ENCODE results near the gene ASB5. TPM values are rescaled to one million over a fixed set of nuclear protein-coding genes. Genes with fewer than 3 reads are reported as not detected.

The ASB5 gene
- polyA plus RNA-seq, 1 donor from 2014 or later = not detected

DNA sequence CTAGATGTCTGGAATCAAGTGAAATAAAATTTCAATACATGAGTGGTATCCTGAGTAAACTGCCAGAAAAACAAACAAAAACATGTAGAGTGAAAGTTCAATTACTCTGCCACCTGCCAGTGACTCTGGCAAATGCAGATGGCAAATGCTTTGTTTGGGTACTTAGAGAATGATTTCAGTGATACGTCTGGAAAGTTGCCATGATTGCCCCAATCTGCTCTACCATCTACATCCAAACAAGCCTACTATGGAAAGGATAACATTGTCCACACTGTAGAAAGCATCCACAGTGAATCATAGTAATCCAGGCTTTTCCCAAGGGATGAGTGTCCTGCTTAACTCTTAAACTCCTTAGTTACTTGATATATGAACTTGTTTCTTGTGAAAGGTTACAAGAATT, 77.0 kb downstream of the ASB5 start:
- Histone ChIP-seq H4K20me1 (ENCODE audit: insufficient read depth) (no peaks in the 10 kb centered on the region), H3K27me3 (ENCODE audit: insufficient read depth, low read depth, low read length) (no peaks in the 10 kb centered on the region), H3K9ac (ENCODE audit: low read length) (no peak overlapping the region), H3K9me3 (ENCODE audit: low read length) (no peaks in the 10 kb centered on the region), H3K4me3 (ENCODE audit: low read length) (no peak overlapping the region), H3K79me2 (replicated peaks; ENCODE audit: insufficient read depth, low read length) (no peaks in the 10 kb centered on the region), H2AFZ (ENCODE audit: low read depth, low read length) (no peak overlapping the region), H3F3A (ENCODE audit: insufficient read depth, low read length, poor library complexity, severe bottlenecking) (no peaks in the 10 kb centered on the region), H3K36me3 (ENCODE audit: insufficient read depth, low read length) (no peaks in the 10 kb centered on the region), H3K9me2 (ENCODE audit: insufficient read depth, low read length) (no peaks in the 10 kb centered on the region), H3K27ac (ENCODE audit: low read length) (no peak overlapping the region), H3K4me2 (ENCODE audit: low read length) (no peak overlapping the region)
- TF ChIP-seq POLR2AphosphoS5 (IDR thresholded peaks at IDR 0.05) (no peak), EP300 (conservative IDR thresholded peaks at IDR 0.05; ENCODE audit: poor library complexity, severe bottlenecking) (no peak), MXI1 (conservative IDR thresholded peaks at IDR 0.05; ENCODE audit: poor library complexity, severe bottlenecking) (no peak), TAF1 (IDR thresholded peaks at IDR 0.05; ENCODE audit: low read depth) (no peak), EZH2 (IDR thresholded peaks at IDR 0.05; ENCODE audit: borderline replicate concordance, insufficient read depth, low read length, poor library complexity, severe bottlenecking) (no peak), RAD21 (conservative IDR thresholded peaks at IDR 0.05) (no peak), SMC3 (conservative IDR thresholded peaks at IDR 0.05; ENCODE audit: poor library complexity) (no peak)
- TF ChIP-seq, protein P1, sequence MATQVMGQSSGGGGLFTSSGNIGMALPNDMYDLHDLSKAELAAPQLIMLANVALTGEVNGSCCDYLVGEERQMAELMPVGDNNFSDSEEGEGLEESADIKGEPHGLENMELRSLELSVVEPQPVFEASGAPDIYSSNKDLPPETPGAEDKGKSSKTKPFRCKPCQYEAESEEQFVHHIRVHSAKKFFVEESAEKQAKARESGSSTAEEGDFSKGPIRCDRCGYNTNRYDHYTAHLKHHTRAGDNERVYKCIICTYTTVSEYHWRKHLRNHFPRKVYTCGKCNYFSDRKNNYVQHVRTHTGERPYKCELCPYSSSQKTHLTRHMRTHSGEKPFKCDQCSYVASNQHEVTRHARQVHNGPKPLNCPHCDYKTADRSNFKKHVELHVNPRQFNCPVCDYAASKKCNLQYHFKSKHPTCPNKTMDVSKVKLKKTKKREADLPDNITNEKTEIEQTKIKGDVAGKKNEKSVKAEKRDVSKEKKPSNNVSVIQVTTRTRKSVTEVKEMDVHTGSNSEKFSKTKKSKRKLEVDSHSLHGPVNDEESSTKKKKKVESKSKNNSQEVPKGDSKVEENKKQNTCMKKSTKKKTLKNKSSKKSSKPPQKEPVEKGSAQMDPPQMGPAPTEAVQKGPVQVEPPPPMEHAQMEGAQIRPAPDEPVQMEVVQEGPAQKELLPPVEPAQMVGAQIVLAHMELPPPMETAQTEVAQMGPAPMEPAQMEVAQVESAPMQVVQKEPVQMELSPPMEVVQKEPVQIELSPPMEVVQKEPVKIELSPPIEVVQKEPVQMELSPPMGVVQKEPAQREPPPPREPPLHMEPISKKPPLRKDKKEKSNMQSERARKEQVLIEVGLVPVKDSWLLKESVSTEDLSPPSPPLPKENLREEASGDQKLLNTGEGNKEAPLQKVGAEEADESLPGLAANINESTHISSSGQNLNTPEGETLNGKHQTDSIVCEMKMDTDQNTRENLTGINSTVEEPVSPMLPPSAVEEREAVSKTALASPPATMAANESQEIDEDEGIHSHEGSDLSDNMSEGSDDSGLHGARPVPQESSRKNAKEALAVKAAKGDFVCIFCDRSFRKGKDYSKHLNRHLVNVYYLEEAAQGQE (IDR thresholded peaks at IDR 0.05; ENCODE audit: borderline replicate concordance) = no peak
- TF ChIP-seq, protein P2, sequence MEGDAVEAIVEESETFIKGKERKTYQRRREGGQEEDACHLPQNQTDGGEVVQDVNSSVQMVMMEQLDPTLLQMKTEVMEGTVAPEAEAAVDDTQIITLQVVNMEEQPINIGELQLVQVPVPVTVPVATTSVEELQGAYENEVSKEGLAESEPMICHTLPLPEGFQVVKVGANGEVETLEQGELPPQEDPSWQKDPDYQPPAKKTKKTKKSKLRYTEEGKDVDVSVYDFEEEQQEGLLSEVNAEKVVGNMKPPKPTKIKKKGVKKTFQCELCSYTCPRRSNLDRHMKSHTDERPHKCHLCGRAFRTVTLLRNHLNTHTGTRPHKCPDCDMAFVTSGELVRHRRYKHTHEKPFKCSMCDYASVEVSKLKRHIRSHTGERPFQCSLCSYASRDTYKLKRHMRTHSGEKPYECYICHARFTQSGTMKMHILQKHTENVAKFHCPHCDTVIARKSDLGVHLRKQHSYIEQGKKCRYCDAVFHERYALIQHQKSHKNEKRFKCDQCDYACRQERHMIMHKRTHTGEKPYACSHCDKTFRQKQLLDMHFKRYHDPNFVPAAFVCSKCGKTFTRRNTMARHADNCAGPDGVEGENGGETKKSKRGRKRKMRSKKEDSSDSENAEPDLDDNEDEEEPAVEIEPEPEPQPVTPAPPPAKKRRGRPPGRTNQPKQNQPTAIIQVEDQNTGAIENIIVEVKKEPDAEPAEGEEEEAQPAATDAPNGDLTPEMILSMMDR (IDR thresholded peaks at IDR 0.05; ENCODE audit: poor library complexity, severe bottlenecking) = no peak

DNA sequence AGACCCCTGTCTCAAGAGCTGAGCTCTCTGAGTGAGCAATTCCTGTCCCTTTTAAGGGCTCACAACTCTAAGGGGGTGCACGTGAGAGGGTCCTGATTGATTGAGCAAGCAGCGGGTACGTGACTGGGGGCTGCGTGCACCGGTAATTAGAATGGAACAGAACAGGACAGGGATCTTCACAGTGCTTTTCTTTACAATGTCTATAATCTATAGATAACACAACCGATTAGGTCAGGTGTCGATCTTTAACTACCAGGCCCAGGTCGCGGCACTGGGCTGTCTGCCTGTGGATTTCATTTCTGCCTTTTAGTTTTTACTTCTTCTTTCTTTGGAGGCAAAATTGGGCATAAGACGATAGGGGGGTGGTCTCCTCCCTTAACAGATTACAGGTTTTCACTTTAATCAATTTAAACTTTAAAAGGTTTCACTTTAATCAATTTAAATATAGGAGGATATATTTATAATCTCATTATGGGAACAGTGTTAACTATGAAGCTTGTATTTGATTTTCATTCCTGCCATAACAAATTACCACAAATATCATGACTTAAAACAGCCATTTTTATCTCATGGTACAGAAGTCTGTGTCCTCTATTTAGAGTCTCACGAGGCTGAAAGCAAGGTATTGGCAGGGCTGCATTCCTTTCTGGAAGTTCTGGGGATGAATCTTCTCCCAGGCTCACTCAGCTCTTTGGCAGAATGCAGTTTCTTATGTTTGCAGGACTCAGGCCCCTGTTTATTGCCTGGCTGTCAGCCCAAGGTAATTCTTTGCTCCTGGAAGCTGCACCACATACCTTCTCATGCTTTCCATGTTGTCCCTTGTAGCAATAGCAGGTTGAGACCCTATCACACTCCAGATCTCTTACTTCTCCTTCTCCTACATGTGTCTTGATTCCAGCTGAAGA, 78.9 kb downstream of the ASB5 start:
- Histone ChIP-seq H3K36me3 (ENCODE audit: insufficient read depth, low read length) (no peaks in the 10 kb centered on the region), H3K27me3 (ENCODE audit: insufficient read depth, low read depth, low read length) (no peaks in the 10 kb centered on the region), H3K27ac (ENCODE audit: low read length) (no peak overlapping the region), H3K79me2 (replicated peaks; ENCODE audit: insufficient read depth, low read length) (no peaks in the 10 kb centered on the region), H3K9me2 (ENCODE audit: insufficient read depth, low read length) (no peaks in the 10 kb centered on the region), H3F3A (ENCODE audit: insufficient read depth, low read length, poor library complexity, severe bottlenecking) (no peaks in the 10 kb centered on the region), H4K20me1 (ENCODE audit: insufficient read depth) (no peaks in the 10 kb centered on the region), H3K9me3 (ENCODE audit: low read length) (no peaks in the 10 kb centered on the region), H2AFZ (ENCODE audit: low read depth, low read length) (no peak overlapping the region), H3K4me3 (ENCODE audit: low read length) (no peak overlapping the region), H3K4me2 (ENCODE audit: low read length) (no peak overlapping the region), H3K9ac (ENCODE audit: low read length) (no peak overlapping the region)
- TF ChIP-seq MXI1 (conservative IDR thresholded peaks at IDR 0.05; ENCODE audit: poor library complexity, severe bottlenecking) = no peak
